ENCODE results near the gene TMEM258.

- TF ChIP-seq, protein P1, sequence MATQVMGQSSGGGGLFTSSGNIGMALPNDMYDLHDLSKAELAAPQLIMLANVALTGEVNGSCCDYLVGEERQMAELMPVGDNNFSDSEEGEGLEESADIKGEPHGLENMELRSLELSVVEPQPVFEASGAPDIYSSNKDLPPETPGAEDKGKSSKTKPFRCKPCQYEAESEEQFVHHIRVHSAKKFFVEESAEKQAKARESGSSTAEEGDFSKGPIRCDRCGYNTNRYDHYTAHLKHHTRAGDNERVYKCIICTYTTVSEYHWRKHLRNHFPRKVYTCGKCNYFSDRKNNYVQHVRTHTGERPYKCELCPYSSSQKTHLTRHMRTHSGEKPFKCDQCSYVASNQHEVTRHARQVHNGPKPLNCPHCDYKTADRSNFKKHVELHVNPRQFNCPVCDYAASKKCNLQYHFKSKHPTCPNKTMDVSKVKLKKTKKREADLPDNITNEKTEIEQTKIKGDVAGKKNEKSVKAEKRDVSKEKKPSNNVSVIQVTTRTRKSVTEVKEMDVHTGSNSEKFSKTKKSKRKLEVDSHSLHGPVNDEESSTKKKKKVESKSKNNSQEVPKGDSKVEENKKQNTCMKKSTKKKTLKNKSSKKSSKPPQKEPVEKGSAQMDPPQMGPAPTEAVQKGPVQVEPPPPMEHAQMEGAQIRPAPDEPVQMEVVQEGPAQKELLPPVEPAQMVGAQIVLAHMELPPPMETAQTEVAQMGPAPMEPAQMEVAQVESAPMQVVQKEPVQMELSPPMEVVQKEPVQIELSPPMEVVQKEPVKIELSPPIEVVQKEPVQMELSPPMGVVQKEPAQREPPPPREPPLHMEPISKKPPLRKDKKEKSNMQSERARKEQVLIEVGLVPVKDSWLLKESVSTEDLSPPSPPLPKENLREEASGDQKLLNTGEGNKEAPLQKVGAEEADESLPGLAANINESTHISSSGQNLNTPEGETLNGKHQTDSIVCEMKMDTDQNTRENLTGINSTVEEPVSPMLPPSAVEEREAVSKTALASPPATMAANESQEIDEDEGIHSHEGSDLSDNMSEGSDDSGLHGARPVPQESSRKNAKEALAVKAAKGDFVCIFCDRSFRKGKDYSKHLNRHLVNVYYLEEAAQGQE (IDR thresholded peaks at IDR 0.05; ENCODE audit: low read depth), result no peak
- TF ChIP-seq, protein P2, sequence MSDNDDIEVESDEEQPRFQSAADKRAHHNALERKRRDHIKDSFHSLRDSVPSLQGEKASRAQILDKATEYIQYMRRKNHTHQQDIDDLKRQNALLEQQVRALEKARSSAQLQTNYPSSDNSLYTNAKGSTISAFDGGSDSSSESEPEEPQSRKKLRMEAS (IDR thresholded peaks at IDR 0.05), result peak; percentile 68
- TF ChIP-seq TAF1 (IDR thresholded peaks at IDR 0.05; ENCODE audit: low read depth), result no peak
- no peak for TF ChIP-seq TCF12 (IDR thresholded peaks at IDR 0.05; ENCODE audit: low read depth)
Measured at GRCh38 chr11:61777234-61778090, 14.9 kb downstream of the TMEM258 start.

All from Ishikawa (cell line).